A673 (cell line): ENCODE results near the gene SERPINB8. TPM values are rescaled to one million over a fixed set of nuclear protein-coding genes. Genes with fewer than 3 reads are reported as not detected.

ENCODE experiments used
- BruUV-seq: library from RNA; stranded (reverse); fragments of 400-500 nt; replicated peaks from 2 replicates; lab custom pipeline; 2021; lab: Mats Ljungman, UMichigan
- CTCF ChIA-PET: fragments of 300-600 bp; sonication (Branson Sonifier 250); formaldehyde crosslinking; loops from one replicate; lab custom pipeline; 2022; ENCODE audit warnings: antibody characterized with exemption; lab: Charles Lee
- POLR2A ChIA-PET: fragments of 300-600 bp; sonication (Branson Sonifier 250); formaldehyde crosslinking; loops from one replicate; lab custom pipeline; 2022; ENCODE audit warnings: antibody characterized with exemption; ENCODE audit not compliant: low non-redundant PET; lab: Charles Lee
- DNase-seq: peaks from one replicate; pipeline ENCODE4 v3.0.0-alpha.2; 2015; ENCODE audit warnings: low spot score
- H3K27ac ChIP-seq: fragments of 200-600 bp; sonication (generic); 2 replicates; pipeline ENCODE4 v1.5.1; 2016; ENCODE audit warnings: mixed run types, low read depth, mild to moderate bottlenecking, mixed read lengths, antibody characterized with exemption, low read length; ENCODE audit not compliant: poor library complexity, severe bottlenecking
- H3K27me3 ChIP-seq: fragments of 200-600 bp; sonication (generic); replicated peaks from 2 replicates; pipeline ENCODE4 v1.6.1; 2017; ENCODE audit warnings: mixed run types, low read depth, mild to moderate bottlenecking, mixed read lengths, antibody characterized with exemption, low read length; ENCODE audit not compliant: insufficient read depth, poor library complexity
- H3K36me3 ChIP-seq: fragments of 200-600 bp; sonication (generic); 2 replicates; pipeline ENCODE4 v1.6.1; 2016; ENCODE audit warnings: mixed run types, mild to moderate bottlenecking, mixed read lengths, antibody characterized with exemption, low read length; ENCODE audit not compliant: insufficient read depth, poor library complexity, severe bottlenecking
- H3K4me1 ChIP-seq: fragments of 200-600 bp; sonication (generic); 2 replicates; pipeline ENCODE4 v1.6.1; 2017; ENCODE audit warnings: mixed run types, mild to moderate bottlenecking, mixed read lengths, antibody characterized with exemption, low read length; ENCODE audit not compliant: insufficient read depth, poor library complexity, severe bottlenecking
- H3K4me3 ChIP-seq: fragments of 200-600 bp; sonication (generic); 2 replicates; pipeline ENCODE4 v1.5.1; 2016; ENCODE audit warnings: low read depth, mixed run types, mild to moderate bottlenecking, mixed read lengths, low read length; ENCODE audit not compliant: poor library complexity, severe bottlenecking
- H3K9me3 ChIP-seq: fragments of 200-600 bp; sonication (generic); 2 replicates; pipeline ENCODE4 v1.6.1; 2016; ENCODE audit warnings: mixed run types, low read depth, mild to moderate bottlenecking, mixed read lengths, antibody characterized with exemption, low read length; ENCODE audit not compliant: poor library complexity, severe bottlenecking
- EZH2 ChIP-seq: fragments of 200-600 bp; sonication (generic); IDR thresholded peaks from 2 replicates; pipeline ENCODE4 v1.6.1; 2017; ENCODE audit warnings: borderline replicate concordance, low read depth, mild to moderate bottlenecking, mixed read lengths, antibody characterized with exemption, low read length; ENCODE audit not compliant: poor library complexity, severe bottlenecking
- intact Hi-C: fragments of 100-400 bp; cut with micrococcal nuclease; formaldehyde crosslinking; loops from one replicate; pipeline ENCODE4 v1.10.0; 2022; ENCODE audit not compliant: unreplicated experiment
- total RNA-seq: library from RNA; stranded (reverse); gene quantifications from 2 replicates; pipeline ENCODE4 v1.2.3, GENCODE V29; 2021
- TF ChIP-seq, protein P1 (sequence below): fragments of 300-800, 200-600 bp; sonication (generic); conservative IDR thresholded peaks from 2 replicates; pipeline ENCODE4 v1.5.1; 2017; ENCODE audit warnings: low read depth, mild to moderate bottlenecking, antibody characterized with exemption, low read length, moderate library complexity, mixed read lengths

SERPINB8 gene
- total RNA-seq, 1 experiment from 2014 or later, result 26.4 TPM

GRCh38 chr18:64031411-64031810 is 61.5 kb downstream of the SERPINB8 start:
- POLR2A ChIA-PET, result no interaction called here
- Histone ChIP-seq H3K9me3 (no peaks in the 10 kb centered on the region), H3K4me1 (no peaks in the 10 kb centered on the region), H3K4me3 (no peak overlapping the region), H3K27me3 (no peaks in the 10 kb centered on the region), H3K27ac (no peak overlapping the region), H3K36me3 (no peaks in the 10 kb centered on the region)
- intact Hi-C loops, result no loop called here
- TF ChIP-seq EZH2, result no peak
- TF ChIP-seq, protein P1, sequence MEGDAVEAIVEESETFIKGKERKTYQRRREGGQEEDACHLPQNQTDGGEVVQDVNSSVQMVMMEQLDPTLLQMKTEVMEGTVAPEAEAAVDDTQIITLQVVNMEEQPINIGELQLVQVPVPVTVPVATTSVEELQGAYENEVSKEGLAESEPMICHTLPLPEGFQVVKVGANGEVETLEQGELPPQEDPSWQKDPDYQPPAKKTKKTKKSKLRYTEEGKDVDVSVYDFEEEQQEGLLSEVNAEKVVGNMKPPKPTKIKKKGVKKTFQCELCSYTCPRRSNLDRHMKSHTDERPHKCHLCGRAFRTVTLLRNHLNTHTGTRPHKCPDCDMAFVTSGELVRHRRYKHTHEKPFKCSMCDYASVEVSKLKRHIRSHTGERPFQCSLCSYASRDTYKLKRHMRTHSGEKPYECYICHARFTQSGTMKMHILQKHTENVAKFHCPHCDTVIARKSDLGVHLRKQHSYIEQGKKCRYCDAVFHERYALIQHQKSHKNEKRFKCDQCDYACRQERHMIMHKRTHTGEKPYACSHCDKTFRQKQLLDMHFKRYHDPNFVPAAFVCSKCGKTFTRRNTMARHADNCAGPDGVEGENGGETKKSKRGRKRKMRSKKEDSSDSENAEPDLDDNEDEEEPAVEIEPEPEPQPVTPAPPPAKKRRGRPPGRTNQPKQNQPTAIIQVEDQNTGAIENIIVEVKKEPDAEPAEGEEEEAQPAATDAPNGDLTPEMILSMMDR, result no peak
- BruUV-seq, result no TSS peak
- CTCF ChIA-PET, result no interaction called here
- DNase-seq, result no peak

DNA sequence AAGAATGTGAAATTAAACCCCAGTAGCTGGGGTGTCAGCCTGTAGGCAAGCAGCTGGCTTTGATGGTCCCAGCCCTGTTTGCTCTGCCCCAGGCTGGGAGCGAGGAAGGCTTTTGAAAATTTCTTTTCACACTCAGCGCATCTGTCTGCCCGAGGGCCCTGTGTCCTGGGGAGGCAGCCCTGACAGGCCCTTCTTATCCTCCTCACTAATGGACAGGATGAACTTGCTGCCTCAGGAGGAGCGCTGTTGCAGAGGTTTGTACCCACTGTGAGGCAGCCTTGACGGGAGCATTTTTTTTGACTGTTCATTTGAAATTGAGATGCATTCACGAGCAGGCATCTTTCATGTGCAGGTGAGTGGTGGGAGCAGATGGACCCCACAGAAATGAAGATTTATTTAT is 62.4 kb downstream of the SERPINB8 start:
- ChIA-PET CTCF (no interaction called here), POLR2A (no interaction called here)
- TF ChIP-seq, protein P1, result no peak
- TF ChIP-seq EZH2, result no peak
- H3K9me3 ChIP-seq, result no peaks in the 10 kb centered on the region
- intact Hi-C loops, result no loop called here
- no peak for DNase-seq
- no TSS peak for BruUV-seq
- no peak overlapping the region for H3K27ac ChIP-seq
- no peaks in the 10 kb centered on the region for H3K27me3 ChIP-seq
- H3K4me3 ChIP-seq, result no peak overlapping the region
- H3K4me1 ChIP-seq, result no peaks in the 10 kb centered on the region
- H3K36me3 ChIP-seq, result no peaks in the 10 kb centered on the region

DNA sequence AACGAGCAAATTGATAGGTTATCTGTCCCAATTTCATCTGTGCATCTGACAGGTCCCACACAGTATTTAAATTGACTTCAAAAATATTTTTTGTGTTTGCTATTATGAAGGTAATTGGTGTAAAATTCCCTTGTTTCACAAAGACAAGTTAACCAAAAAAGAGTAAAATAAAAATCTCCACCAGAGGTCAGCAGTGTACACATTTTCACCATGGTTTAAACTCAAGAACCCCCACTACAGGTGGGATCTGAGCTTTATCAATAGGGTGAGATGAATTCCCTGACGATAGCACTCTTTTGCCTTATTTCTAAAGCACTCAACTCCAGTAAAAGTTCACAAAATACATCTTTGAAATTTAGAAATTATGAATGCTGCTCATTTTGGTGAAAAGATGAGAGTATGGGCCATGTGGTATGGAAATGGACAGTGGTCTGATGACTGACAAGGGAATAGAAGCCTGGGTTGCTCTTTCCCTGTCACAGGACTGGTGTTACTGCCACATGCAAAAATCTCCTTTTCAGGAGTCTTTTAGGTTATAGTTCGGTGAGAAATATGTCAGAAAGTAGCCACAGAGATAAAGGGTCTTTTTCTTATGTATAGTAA is 68.0 kb downstream of the SERPINB8 start:
- intact Hi-C loops, result loop anchor here (1.0 kb wide), 1 partner anchor 292 kb away; no protein-coding TSS in a partner anchor
- Histone ChIP-seq H3K4me3 (no peak overlapping the region), H3K9me3 (no peaks in the 10 kb centered on the region), H3K4me1 (no peaks in the 10 kb centered on the region), H3K36me3 (no peaks in the 10 kb centered on the region), H3K27ac (no peak overlapping the region), H3K27me3 (no peaks in the 10 kb centered on the region)
- ChIA-PET CTCF (interaction anchor here (0.6 to 1.9 kb wide), 7 partner anchors 24 to 1716 kb away, joined by 3 to 5 read pairs (median 3); no protein-coding TSS in a partner anchor), POLR2A (no interaction called here)
- no TSS peak for BruUV-seq
- DNase-seq, result peak; percentile 62
- TF ChIP-seq EZH2, result no peak
- TF ChIP-seq, protein P1, result peak; percentile 71

Other genes with a start within 250 kb of the SERPINB8 start
- 12.2 and 12.8 TPM in 2 replicates for gene SERPINB7, start 194.7 kb upstream of the SERPINB8 start, total RNA-seq
- gene SERPINB2, start 82.4 kb upstream of the SERPINB8 start, total RNA-seq, result 1.7 and 2.5 TPM in 2 replicates
- not detected in 2 replicates for gene SERPINB10, start 62.1 kb upstream of the SERPINB8 start, total RNA-seq
- gene HMSD, start 20.8 kb upstream of the SERPINB8 start, total RNA-seq, result 31.6 and 58.1 TPM in 2 replicates
- gene LINC00305, start 179.0 kb downstream of the SERPINB8 start, total RNA-seq, result not detected in 2 replicates